ENCODE results near the gene NAPEPLD.
A peak's percentile ranks its signal among the peaks of the same experiment; 100 is the strongest.
"Not testable (repeated sequence)": the region's sequence is repeated elsewhere in the genome, so short reads cannot be mapped to it uniquely, and the experiment has no call there.

The NAPEPLD gene

DNA sequence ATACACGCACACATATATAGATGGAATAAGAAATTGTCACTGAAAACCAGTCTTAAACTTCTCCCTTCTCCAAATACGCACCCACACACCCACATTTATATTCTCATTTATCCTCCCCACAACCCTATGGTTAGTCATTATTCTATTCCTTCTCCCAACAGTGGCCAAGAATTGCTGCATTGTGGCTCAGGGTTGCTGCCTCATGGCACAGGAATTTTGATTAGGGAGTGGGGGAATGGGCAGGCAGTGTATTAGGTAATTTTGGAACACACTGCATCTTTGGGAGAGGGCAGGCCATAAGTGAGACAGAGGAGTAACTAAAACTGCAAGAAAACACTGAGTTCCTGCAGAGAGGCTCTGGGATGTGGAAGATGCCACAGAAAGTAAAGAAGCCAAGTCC is 35.7 kb downstream of the NAPEPLD start:
- DNase-seq (ENCODE audit: low read depth): no peak

DNA sequence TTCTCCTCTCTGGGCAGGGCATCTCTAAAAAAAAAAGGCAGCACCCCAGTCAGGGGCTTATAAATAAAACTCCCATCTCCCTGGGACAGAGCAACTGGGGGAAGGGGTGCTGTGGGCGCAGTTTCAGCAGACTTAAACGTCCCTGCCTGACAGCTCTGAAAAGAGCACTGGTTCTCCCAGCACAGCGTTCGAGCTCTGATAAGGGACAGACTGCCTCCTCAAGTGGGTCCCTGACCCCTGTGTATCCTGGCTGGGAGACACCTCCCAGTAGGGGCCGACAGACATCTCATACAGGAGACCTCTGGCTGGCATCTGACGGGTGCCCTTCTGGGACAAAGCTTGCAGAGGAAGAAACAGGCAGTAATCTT is 42.2 kb downstream of the NAPEPLD start:
- DNase-seq (ENCODE audit: low read depth): not testable (repeated sequence)

DNA sequence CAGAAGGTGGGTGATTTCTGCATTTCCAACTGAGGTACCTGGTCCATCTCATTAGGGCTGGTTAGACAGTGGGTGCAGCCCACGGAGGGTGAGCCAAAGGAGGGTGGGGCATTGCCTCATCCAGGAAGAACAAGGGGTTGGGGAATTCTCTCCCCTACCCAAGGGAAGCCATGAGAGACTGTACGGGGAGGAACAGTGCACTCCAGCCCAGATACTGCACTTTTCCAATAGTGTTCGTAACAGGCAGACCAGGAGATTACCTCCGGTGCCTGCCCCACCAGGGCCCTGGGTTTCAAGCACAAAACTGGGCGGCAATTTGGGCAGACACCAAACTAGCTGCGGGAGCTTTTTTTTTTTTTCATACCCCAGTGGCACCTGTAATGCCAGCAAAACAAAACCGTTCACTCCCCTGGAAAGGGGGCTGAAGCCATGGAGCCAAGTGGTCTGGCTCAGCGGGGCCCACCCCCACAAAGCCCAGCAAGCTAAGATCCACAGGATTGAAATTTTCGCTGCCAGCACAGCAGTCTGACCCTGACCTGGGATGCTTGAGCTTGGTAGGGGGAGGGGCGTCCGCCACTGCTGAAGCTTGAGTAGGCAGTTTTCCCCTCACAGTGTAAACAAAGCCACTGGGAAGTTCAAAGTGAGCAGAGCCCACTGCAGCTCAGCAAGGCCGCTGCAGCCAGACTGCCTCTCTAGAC is 42.7 kb downstream of the NAPEPLD start:
- no peak for DNase-seq (ENCODE audit: low read depth)

DNA sequence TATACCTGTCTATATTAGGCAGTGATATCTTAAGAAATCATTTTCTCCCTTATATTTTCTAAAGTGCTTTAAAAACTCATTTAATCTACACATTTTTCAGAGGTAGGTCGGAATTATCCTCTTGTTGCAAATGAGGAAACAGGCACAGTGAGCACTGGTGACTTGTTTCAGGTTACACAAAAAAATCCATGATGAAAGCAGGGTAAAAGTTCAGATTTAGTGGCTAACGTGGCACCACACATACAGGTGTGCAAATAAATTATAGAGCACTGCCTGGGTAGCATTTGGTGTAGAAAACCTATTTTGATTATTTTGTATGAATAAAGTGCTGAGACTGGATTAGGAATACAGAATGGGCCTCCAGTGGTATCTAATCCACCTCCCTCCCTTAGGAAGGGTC is 47.4 kb downstream of the NAPEPLD start:
- DNase-seq (ENCODE audit: low read depth): no peak

DNA sequence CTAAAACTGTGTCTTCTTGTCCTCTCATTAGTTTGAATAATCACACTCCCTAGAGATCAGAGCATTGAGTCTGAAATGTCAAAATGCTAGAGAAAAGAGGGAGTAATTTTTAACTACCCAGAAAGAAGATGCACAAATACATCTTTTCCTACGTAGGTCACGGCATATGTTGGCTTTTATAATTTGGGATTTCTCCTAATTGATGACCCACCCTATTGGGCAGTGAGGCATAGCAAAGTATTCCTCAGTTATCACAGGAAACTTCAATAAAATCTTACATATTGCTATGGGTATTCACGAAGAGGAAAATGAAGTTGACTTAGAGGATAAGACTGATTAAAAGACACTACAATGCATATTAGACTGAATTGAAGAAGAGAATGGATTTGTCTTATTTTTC is 48.6 kb downstream of the NAPEPLD start:
- no peak for DNase-seq (ENCODE audit: low read depth)

DNA sequence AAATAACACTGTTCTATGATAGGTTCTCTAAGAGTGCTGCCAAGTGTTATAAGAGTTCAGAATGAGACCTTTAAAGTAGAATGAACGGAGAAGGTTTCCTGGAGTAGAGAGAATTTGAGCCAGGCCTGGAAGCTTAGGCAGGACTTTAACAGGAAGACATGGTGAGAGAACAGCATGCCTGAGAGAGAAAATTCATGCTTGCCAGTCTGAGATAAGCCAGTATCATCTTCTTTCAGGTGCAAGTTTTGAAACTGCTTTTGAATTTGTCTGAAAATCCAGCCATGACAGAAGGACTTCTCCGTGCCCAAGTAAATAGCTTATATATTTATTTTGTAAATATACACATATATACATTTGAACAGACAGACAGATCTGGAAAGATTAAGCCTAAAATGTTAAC is 51.9 kb downstream of the NAPEPLD start:
- DNase-seq (ENCODE audit: low read depth): no peak

DNA sequence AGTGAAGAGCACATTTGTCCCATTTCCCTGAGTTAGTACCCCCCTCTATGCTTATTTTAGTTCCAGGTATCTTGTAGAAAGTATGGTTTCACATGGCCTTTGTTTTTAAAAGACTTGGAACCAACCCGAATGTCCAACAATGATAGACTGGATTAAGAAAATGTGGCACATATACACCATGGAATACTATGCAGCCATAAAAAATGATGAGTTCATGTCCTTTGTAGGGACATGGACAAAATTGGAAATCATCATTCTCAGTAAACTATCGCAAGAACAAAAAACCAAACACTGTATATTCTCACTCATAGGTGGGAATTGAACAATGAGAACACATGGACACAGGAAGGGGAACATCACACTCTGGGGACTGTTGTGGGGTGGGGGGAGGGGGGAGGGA is 53.3 kb downstream of the NAPEPLD start:
- DNase-seq (ENCODE audit: low read depth): not testable (repeated sequence)

DNA sequence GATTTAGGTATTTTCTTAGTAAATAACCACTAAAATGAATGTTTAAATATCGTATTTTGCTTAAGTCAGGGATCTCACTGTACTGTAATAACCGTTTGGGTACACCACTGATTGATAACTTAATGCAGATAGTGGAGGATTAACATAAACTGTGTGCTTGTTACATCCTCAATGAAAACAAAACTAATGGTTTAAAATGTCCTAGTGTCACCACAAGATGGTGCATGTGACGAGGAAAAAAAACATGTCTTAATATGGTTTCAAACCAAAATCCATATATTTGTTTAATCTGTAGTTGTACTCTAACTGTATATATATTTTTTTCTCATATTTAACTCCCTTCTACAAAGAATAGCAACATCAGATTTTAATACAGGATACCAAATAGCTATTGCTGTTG is 54.8 kb downstream of the NAPEPLD start:
- DNase-seq (ENCODE audit: low read depth): no peak

DNA sequence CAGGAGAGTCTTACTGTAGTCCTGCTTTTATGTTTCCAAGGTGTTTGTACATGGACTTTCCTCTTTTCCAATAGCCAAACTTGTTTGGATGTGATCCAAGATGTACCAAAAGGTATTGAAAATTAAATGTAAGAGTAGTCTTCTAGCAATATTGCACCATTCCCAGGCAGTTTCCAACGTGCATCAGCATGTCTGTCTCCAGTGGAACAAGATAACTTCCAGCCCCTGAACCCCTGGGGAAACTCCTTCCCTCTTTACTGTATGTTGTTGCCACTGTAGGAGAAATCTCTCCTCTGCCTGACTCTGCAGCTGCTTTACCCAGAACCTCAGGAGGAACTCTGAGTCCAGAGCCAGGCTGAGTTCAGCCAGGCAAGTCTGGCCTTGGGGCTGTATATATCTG is 55.5 kb downstream of the NAPEPLD start:
- no peak for DNase-seq (ENCODE audit: low read depth)

DNA sequence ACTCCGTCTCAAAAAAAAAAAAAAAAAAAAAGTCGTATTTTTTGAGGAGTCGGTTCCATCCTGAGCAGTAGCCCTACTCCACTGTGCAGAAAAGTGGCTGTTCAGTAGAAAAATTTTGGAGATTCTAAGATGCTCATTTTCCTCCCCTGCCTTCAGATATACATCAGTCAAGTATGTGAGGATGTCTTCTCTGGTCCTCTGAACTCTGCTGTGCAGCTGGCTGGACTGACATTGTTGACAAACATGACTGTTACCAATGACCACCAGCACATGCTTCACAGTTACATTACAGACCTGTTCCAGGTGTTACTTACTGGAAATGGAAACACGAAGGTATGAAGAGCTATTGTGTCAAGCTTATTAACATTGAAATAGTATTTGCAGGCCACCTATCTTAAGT is 56.6 kb downstream of the NAPEPLD start:
- DNase-seq (ENCODE audit: low read depth): not testable (repeated sequence)

DNA sequence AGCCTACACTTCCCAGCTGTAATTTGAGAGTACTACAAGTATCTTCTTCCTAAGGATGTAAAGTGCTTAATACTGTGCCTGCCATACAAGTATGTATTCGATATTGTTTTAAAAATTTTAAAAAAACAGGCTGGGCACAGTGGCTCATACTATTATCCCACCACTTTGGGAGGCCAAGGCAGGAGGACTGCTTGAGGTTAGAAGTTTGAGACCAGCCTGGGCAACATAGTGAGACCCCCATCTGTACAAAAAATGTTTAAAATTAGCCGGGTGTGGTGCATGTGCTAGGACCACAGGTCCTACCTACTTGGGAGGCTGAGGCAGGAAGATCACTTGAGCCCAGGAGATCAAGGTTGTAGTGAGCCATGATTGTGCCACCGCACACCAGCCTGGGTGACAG is 65.7 kb downstream of the NAPEPLD start:
- DNase-seq (ENCODE audit: low read depth): no peak

DNA sequence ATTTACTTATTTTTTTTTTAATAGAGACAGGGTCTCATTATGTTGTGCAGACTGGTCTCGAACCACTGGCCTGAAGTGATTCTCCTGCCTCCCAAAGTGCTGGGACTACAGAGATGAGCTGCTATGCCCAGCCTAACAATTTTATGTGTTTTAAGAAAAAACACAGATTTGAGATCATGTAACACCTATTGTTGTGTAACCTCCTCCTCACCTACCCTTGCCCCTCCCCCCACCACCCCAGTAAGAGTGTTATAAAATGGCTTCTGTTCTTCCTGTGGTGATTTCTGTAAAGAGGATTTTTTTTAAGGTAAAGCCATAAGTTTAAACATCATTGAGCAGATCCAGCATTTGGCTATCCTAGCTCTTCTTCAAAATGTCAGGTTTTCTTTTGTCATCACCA is 66.4 kb downstream of the NAPEPLD start:
- no peak for DNase-seq (ENCODE audit: low read depth)

DNA sequence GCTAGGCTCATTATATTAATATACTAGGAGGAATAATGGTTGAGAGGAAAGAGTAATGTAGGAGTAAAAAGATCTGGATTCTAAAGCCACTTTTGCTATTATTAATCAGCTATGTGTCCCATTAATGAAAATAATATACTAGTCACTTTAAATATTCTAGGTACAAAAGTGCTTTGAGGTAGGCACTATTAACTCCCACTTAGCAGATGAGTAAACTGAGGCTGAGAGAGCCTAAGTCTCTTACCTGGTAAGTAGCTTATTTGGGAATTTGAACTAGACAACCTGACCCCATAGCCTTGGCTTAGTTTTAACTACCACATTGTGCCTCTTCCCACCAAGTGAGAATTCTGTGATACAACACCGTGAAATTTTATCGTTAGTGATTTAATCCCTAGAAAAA is 68.0 kb downstream of the NAPEPLD start:
- no peak for DNase-seq (ENCODE audit: low read depth)

DNA sequence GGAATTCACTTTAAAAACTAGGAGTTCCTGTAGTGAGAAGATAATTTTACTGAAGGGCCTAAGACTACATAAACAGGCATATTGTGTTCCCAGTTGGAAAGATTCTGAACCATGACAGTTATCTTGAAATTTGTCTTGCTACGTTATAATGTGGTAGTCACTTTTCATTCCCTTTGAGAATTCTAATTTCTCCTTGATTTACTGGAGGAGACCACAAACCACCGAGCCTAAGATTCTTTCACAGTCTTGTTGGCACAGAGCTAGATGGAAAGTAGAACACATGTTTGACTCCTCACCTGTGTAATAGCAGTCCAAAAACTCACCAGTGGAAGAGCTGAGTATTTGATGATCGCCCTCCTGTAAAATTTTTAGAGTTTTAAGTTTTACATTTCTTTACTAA is 69.1 kb downstream of the NAPEPLD start:
- no peak for DNase-seq (ENCODE audit: low read depth)

DNA sequence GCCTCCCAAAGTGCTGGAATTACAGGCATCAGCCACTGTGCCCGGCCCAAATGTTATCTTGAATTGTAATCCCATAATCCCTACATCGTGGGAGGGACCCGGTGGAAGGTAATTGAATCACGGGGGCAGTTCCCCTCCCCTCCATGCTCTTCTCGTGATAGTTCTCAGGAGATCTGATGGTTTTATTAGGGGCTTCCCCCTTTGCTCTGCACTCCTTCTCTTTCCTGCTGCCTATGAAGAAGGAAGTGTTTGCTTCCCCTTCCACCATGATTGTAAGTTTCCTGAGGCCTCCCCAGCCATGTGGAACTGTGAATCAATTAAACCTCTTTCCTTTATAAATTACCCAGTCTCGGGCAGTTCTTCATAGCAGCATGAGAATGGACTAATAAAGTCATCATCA is 70.7 kb downstream of the NAPEPLD start:
- DNase-seq (ENCODE audit: low read depth): not testable (repeated sequence)

DNA sequence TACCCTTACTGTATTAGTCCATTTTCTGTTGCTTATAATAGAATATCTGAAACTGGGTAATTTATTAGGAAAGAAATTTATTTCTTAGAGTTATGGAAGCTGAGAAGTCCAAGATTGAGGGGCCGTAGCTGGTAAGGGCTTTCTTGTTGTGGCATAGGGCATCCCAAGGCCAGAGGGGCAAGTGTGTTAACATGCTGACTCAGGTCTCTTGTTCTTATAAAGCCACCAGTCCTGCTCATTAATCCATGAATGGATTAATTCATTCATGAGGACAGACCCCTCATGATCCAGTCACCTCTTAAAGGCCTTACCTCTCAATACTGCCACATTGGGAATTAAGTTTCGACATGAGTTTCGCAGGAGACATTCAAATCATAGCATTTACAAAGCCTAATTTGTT is 71.6 kb downstream of the NAPEPLD start:
- no peak for DNase-seq (ENCODE audit: low read depth)

DNA sequence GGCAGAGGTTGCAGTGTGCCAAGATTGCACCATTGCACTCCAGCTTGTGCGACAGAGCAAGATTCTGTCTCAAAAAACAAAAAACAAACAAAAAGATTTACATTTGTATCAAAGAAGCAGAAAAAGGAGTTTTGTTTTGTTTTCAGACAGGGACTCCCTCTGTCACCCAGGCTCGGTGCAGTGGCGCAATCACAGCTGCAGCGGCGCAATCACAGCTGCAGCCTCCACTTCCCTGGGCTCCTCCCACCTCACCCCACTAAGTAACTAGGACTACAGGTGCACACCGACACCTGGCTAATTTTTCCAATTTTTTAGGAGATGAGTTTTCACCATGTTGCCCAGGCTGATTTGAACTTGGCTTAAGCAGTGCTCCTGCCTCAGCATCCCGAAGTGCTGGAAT is 72.1 kb downstream of the NAPEPLD start:
- no peak for DNase-seq (ENCODE audit: low read depth)

DNA sequence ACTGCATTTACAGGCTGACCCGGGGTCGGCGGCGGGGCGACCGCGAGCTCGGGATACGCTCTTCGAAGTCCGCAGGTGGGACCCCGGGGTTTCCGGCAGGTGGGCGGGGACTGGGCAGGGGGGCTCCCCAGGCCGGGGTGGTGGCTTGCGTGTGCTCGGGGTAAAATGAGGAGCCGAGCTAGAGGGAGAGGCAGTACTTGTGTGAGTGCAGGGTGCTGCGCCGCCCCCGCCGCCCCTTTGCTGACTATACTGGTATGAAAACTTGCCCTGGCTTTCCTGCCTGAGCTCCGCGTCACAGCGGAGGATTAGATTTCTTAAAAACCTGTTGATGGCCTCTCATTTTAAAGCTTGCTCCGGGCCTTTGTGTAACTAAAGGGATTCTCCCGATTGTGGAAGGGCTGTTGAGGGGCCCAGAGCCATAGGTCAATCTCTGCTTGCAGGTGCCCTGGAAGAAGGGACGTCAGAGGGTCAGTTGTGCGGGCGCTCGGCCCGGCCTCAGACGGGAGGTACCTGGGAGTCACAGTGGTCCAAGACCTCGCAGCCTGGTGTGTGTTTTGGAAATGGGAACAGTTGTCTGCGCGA is 73.5 kb downstream of the NAPEPLD start:
- no peak for DNase-seq (ENCODE audit: low read depth)

DNA sequence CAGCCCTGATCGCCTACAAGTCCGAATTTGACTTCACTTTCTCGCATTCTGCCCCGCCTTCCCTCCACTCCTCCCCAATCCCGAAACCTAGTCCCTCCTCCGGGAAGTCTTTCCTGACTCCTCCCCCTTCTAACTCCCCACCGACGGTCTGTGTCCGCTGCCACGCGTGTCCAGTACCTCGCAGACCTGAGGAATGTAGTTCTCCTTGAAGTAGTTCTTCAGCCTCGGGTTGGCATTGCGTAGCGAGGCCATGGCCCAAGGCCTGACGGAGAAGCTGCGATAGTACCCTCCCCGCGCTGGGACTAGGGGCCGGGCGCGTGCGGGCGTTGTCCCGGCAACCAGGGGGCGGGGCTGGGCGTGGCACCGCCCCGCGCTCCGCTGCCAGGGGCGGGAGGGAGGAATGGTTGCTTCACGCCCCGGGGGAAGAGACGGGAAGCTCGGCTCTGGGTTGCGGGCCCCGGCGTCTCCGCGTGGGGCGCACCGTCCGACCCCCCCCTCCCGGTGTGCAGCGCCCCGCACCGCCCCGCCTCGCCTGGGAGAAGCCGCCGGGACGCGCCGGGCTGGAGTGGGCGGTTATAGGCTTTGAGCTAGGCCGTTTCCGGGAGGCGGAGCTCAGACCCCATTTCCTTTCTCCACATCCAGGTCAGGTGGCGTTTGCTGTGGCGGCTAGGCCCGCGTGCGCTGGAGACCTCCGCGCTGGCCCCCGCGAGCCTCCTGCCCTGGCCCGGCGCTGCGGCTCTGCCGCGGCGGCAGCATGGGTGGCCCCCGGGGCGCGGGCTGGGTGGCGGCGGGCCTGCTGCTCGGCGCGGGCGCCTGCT is 74.2 kb downstream of the NAPEPLD start, which contains the start of the genes ARMC10 and FBXL13:
Gene ARMC10 (plus strand): TSS at position 622 of the 818 bp plus-strand sequence. CDS start 133 bp downstream, at position 755.
Gene FBXL13 (minus strand): TSS at position 278 of the 818 bp plus-strand sequence.
- peak; percentile 66 for DNase-seq (ENCODE audit: low read depth)

DNA sequence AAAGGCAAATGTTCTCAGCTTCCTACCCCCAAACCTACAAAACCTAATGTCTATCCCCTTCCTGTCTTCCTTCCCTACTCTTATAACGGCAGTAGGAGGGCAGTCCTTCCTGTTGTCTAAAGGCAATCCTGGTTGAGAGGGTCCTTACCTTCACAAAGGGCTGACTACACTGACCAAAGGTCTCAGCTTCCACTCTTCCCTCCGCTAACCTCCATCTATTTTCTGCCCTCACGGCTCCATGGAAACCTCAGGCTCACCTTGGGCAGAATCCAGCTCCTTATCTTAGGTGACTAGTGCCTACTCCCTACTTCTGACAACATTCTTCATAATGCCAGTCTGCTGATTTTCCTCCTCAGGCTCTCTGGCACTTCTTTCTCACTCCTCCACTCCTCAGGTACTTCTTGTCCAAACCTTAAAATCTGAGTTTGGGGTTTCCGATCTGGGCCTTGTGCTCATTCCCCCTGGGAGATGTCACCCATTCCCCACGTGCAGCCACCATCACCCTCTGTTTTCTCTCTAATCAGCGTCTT is 74.8 kb downstream of the NAPEPLD start:
- no peak for DNase-seq (ENCODE audit: low read depth)

DNA sequence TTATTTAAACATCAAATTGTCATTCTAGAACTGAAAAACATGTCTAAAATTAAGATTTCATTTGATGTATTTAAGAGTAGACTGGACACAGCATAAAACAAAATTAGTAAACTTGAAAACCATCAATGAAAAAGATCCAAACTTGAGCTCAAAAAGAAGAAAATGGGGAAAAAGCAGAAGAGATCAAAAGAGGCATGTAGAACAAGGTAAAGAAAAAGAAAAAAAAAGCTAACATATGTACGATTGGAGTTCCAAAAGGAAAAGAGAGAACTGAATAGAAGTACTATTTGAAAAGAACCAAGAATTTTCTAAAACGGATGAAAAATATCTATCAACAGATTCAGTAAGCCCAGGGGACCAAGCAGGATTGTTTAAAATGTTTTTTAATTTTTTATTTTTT is 77.9 kb downstream of the NAPEPLD start:
- DNase-seq (ENCODE audit: low read depth): no peak

DNA sequence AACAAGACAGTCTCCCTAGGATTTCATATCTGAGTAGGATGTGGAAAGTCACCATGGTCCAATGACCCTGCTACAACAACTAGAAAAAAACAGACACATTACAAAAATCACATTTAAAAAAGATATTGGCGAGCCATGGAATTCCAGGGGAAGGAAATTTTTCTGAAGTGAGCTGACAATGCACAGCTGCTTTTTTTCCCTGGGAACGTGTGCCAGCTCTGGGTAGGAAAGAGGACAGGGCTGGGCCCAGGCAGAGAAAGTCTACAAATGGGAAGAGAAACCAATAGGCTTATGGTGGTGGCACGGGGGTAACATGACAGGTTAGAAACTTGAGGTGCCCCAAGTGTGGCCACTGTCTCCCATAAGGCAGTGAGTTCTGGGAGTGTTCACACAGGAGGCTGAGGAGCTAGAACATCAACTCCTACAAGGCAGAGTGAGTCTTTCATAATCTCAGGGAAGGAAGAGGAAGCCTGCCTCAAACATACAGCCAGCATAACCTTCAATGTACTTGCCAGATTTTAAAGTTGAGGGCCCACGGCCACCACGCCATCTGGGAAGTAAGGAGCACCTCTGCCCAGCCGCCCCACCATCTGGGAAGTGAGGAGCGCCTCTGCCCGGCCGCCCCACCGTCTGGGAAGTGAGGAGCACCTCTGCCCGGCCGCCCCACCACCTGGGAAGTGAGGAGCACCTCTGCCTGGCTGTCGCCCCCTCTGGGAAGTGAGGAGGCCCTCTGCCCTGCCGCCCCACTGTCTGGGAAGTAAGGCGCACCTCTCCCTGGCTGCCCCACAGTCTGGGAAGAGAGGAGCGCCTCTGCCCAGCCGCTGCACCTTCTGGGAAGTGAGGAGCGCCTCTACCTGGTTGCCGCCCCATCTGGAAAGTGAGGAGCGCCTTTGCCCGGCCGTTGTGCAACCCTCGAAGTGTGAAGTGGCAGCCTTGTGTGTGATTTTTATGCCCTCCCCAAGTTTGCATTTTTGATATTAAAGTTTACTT is 80.2 kb downstream of the NAPEPLD start:
- DNase-seq (ENCODE audit: low read depth): no peak

All from CMK (cell line).